HL-60 (cell line): ENCODE measurements around the gene TBC1D3E.
"Not testable (repeated sequence)": the region's sequence is repeated elsewhere in the genome, so short reads cannot be mapped to it uniquely, and the experiment has no call there.

ENCODE experiments used
- DNase-seq, 2 experiments: peaks; one replicate each; pipeline ENCODE4 v3.0.0-alpha.2; 2010 to 2020; ENCODE audit warnings: low read depth in 1 of 2, low spot score in 1 of 2
- H3K27ac ChIP-seq: fragments of 250-450 bp; sonication (Bioruptor Pico); replicated peaks from 2 replicates; pipeline ENCODE4 v1.5.1; 2020; ENCODE audit warnings: mild to moderate bottlenecking, moderate library complexity
- H3K27me3 ChIP-seq: fragments of 250-450 bp; sonication (Bioruptor Pico); 2 replicates; pipeline ENCODE4 v1.5.1; 2021; ENCODE audit warnings: mild to moderate bottlenecking, moderate library complexity; ENCODE audit not compliant: insufficient read depth, poor library complexity, severe bottlenecking
- H3K4me3 ChIP-seq: replicated peaks from 2 replicates; pipeline ENCODE4 v1.5.1; 2011; ENCODE audit warnings: mild to moderate bottlenecking, control low read depth, low read length; ENCODE audit not compliant: insufficient read depth
- long read RNA-seq: library from polyadenylated mRNA; unstranded; transcript quantifications from one replicate; pipeline ENCODE4 v2.0.0, GENCODE V29; 2020

The TBC1D3E gene
- long read RNA-seq, partial matches to known transcripts, result 2 of 3 reads
- long read RNA-seq, other reads (novel, unspliced or antisense), result 1 of 3 reads

- DNase-seq, H3K27me3 ChIP-seq: not testable (repeated sequence)
Observed at GRCh38 chr17:38127651-38128050, at the start of gene TBC1D3E. Gene TBC1D3E, plus strand, starts transcription at chr17:38127951. Its CDS starts 1,545 bp downstream, at chr17:38129496.

DNA sequence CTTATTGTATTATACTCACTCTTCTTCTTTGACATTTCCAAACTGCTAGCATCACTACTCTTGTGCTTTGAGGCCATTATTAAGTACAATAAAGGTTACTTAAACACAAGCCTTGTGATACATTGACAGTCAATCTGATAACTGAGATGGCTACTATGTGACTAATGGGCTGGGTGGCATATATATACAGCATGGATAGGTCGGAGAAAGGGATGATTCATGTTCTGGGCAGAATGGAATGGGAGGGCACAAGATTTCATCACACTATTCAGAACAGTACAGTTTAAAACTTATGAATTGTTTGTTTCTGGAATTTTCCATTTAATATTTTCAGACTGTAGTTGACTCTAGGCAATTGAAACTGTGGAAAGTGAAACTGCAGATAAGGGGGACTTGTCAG, 40.4 kb upstream of the TBC1D3E start:
- H3K27ac ChIP-seq, DNase-seq, H3K27me3 ChIP-seq, H3K4me3 ChIP-seq: not testable (repeated sequence)

More at GRCh38 chr17:38127651-38128050, at the start of gene TBC1D3E:
- H3K27ac ChIP-seq, H3K4me3 ChIP-seq: not testable (repeated sequence)

DNA sequence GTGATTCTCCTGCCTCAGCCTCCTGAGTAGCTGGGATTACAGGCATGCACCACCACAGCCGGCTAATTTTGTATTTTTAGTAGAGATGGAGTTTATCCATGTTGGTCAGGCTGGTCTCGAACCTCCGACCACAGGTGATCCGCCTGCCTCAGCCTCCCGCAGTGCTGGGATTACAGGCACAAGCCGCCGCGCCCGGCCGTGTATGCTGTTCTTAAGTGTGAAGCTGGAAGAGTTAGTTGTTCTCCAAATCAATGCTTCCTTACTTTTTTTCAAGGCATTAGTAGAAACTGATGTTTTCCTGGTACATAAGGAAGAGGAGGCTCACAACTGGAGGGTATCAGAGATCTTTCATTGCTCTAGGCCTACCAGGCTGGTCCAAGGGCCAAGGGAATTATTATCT, 39.6 kb upstream of the TBC1D3E start:
- not testable (repeated sequence) for H3K4me3 ChIP-seq, DNase-seq, H3K27ac ChIP-seq, H3K27me3 ChIP-seq

DNA sequence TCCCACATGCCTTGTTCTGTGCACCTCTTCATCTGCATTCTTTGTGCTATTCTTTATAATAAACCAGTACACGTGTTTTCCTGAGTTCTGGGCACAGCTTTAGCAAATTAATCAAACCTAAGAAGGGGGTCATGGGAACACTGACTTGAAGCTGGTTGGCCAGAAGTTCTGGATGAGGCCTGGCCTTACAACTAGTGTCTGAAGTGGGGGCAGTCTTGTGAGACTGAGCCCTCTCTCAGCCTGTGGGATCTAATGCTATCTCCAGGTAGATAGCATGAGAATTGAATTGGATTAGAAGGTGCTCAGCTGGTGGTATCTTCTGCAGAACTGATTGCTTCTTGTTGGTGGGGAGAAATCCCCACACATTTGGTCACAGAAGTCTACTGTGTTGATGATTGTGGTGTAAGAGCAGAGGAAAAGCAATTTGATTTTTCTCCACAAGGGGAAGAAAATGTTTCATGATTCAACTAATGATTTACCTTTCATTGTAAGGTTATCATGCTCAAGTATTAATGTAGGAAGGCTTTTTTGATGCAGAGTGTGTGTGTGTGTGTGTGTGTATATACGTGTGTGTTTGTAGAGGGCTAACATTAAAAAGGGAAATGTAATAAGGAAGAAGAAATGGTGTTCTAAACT, 33.6 kb upstream of the TBC1D3E start:
- not testable (repeated sequence) for DNase-seq, H3K4me3 ChIP-seq, H3K27ac ChIP-seq, H3K27me3 ChIP-seq

DNA sequence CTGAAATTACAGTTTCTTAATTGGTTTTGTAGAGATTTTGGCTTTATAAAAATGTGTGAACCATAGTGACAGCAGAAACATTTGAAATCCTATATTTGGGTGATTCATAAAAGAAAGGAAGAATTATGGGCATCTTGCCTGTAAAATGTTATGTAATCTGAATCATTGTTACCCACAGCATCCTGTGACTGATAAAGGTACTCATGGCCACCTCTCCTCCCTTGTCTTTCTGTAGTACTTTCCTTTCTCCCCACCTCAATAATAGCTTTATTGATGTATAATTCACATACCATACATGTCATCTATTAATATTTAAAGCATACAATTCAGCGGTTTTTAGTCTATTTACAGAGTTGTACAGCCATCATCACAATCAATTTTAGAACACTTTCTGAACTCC, 28.5 kb upstream of the TBC1D3E start:
- not testable (repeated sequence) for H3K4me3 ChIP-seq, DNase-seq

GRCh38 chr17:38119829-38120228, 7.9 kb upstream of the TBC1D3E start:
- H3K27ac ChIP-seq, H3K4me3 ChIP-seq, H3K27me3 ChIP-seq, DNase-seq: not testable (repeated sequence)

More for the DNA sequence above, 28.5 kb upstream of the TBC1D3E start:
- H3K27ac ChIP-seq, H3K27me3 ChIP-seq: not testable (repeated sequence)

DNA sequence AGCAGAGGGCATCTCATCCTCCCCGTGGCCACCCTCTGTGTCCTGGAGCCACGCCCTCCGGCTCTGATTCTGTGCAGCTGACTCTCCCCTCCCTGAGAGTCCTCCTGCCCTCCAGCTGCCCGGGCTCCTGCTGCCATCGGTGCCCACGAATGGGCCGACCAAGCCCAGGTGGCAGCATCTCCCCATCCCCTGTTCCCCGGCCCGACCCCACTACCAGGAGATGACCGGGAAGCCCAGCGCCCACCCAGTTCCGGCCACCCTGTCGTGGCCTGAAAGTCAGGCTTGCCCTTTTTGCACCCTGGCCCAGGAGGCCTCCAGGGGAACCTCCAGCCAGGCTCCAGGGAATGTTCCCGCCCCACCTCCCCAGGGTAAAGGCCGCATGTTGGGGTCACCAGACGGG, 7.1 kb downstream of the TBC1D3E start:
- H3K27ac ChIP-seq, DNase-seq, H3K27me3 ChIP-seq, H3K4me3 ChIP-seq: not testable (repeated sequence)
